GM19238 (cell line): ENCODE measurements around the gene PPP1R9B.

Source experiments
- DNase-seq: peaks from one replicate; pipeline ENCODE4 v3.0.0; 2011; ENCODE audit warnings: low spot score; ENCODE audit not compliant: insufficient read length

Gene PPP1R9B

DNA sequence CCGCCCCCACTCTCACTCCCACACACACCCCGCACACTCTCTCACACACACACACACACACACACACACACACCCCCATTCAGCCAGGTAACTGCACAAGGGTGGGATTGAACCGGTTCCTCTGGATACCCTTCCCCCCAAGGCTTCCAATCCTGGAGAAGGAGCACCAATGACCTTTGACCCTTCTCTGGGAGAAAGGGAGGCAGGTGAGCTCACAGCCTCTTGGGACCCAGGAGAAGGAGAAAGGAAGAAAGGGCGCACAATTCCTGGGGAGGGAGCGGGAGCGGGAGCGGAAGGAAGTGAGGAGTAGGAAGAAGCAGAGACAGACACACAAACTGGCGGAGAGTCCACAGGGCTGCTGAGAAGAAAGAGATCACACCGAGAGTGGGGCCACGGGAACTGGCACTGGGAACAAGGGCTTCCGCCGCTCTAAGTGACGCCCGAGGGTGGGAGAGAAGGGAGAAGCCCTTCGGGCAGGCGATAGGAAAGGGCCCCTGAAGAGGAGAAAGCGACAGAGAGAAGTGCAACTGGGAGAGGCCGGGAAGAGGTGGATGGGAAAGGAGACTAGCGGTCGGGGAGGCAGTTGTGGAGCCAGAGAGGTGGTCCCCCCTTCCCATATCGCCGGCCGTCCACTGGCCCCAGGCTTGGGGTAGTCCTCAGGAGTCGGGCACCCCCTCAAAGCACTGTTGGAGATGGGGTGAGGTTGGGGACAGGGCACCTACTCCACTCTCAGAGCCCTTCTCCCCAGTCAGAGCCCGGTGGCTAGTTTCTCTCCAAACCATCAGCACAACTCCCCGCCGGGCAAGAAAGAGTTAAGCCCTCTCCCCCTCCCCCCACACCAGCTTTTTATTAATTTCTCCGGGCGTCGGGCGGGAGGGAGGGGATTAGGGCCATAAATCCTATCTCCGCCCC, 21.8 kb downstream of the PPP1R9B start:
- DNase-seq = no peak

DNA sequence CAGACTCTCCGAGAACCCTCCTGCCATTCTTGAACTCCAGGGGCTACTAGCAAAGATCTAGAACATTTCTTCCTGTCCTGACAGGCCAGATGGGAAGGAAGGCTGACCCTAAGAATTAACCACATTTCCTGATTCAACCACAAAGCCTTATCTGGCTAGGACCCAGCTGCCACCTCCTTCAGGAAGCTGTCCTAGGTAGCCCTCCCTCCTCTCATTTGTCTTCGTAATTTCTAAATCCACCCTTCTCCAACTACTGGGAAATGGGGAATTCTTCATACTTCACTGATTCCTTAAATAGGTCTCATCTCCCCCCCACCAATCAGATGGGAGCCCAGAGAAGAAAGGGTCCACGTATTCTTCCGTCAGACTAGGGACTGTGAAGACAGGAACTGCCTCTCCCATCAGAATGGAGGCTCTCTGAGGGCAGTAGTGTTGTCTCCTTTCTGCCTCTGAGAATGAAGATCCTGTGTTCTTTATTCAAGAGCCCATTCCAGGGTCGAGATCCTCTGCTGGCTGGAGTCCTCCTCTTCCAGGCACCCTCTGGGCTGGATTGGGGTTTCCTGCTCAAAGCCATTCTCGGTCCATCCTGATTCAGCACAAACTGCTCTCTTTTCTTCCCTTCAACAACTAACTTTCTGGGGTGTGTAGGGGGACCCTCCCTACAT, 22.6 kb downstream of the PPP1R9B start:
- no peak for DNase-seq

DNA sequence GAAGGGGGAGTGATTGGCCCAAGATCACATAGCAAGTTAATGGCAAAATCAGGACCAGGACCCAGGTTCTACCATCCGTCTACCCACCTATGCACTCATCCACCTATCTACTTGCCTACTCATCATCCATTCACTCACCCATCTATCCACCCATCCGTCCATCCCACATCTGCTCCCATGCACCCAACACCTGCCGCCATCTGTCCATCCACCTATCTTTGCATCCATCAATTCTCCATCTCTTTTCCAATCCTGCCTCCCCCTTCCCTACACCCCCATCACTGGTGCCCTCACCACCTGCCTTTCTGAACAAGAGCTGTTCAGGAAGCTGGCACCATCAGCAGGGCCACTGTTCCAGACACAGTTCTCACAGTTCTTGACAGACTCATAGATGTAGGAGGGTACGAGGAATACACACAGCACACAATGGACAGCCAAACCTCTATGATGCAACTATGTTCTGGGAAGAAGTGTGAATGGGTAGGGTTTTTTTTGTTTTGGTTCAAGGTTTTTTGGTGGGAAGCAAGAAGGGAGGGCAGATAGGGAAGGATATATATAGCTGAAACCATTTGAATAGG, 25.0 kb downstream of the PPP1R9B start:
- no peak for DNase-seq

DNA sequence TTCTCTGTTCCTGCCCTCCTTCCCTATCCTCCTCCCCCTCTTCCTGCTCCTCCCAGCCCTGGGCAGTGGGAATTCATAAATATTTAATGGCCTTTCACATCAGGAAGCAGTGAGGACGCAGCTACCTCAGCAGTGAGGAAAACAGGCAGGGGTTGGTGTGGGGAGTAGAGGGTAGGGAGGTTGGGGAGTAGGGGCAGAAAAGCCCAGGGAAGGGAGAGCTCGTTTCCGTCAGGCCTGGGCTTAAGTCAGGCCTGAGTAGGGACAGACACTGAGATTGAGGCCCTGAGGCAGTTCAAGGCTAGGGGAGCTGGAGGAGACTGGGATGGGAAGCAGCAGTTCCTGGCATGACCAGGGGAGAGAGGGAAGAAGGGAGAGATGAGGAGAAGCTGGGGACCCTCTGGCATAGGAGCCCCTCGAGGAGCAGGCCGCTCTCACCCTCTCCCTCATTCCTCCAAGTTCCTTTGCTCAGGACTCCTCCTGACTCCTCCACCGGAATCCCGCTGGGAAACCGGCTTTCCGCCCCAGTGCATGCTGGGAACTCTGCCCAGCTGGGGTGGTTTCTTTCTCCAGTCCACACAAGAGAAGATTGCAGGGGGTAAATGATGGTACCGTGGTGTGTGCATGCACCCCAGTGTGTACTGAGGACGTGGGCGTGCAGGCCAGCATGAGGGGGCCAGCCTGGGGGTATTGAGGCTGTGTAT, 26.7 kb downstream of the PPP1R9B start:
- no peak for DNase-seq

DNA sequence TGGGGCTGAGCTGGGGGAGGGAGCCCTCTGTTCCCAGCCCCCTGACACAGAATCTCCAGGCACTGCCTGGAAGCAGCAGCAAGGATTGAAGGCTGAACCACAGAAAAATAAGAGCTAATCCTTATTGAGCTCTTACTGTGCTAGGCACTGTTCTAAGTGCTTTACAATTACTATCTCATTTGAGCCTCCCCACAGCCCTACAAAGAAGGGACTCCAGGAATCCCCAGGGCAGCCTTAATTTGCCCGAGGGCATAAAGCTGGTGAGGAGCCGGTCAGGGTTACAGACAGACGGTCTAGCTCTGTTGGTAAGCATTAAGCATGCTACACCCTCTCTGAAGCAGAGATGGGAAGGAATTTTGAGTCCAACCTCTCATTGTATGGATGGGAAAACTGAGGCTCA, 27.5 kb downstream of the PPP1R9B start:
- no peak for DNase-seq

DNA sequence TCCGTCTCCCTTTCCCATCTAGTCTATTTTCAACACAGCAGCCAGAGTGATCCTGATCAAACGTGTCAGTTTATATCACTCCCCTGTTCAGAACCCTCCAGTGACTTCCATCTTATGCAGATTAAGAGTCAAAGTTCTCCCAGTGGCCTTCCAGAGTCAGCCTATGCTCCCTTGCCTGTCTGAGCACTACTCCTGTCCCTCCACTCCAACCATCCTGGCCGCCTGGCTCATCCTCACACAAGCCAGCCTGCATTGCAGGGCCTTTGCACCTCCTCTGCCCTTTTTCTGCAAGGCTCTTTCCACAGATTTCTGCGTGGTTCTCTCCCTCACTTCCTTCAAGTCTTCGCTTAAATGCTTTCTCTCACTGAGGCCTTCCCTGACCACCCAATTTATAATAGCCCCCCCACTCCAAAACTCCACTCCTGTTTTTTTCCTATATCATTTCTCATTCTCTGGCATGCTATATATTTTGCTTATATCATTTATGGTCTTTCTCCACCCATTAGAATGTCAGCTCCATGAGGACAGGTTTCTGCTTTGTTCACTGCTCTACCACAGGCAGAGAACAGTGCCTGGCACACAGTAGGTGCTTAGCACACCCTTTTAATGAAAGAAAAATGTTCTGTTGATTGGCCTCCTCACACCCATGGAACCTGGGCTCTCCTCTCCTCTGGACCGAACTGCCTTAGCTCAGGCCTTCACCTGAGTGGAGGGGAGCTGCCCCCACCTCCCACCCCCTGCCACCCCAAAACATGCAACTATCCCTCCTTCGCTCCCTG, 29.8 kb downstream of the PPP1R9B start:
- no peak for DNase-seq

DNA sequence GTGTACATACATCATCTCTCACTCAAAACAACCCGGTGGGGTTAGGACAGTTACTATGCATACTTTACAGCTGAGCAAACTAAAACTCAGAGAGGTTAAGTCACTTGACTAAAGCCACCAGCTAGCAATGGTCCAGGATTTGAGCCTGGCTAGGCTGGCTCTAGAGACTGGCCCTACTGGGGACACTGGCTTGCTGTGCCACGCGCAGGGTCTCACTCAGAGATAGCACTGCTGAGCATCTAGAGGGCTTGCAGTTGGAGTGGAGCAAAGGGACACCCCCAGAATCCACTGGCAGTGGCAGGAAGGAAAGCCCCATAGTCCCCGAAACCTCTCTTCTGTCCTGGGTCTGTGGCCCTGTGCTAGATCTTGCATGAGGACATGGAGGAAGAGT, 31.7 kb downstream of the PPP1R9B start:
- no peak for DNase-seq

DNA sequence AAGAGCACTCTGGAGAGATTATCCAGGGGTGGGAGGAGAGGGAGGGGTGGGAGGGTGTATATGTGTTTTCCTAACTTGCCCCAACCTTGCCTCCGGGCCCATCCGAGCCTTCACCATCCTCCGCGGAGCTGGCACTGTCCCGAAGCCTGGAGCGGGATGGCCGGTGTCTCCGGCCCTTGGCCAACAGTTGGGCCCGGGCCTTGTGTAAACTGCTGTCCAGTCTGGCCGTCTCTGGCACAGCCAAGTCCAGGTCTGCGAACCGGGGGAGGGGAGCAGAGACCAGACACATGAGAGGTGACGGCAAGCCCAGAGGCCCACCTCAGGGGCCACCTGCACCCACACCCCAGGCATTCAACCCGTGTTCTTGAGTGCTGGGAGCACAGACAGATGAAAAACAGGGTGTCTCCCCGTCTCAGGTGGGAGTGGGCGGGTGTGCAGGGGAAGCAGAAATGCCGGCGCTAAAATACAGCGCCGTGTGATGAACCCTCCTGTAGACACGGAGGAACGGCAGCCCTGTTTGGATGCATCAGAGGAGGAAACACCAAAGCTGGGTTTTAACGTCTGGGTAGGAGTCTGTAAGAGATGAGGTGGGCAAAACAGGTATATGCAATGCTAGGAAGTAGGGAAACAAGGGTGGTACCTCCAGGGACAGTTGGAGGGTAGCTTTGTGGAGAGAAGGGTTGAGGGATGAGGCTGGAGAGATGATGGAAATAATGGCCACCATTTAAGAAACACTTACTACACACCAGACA, 32.2 kb downstream of the PPP1R9B start:
- no peak for DNase-seq

DNA sequence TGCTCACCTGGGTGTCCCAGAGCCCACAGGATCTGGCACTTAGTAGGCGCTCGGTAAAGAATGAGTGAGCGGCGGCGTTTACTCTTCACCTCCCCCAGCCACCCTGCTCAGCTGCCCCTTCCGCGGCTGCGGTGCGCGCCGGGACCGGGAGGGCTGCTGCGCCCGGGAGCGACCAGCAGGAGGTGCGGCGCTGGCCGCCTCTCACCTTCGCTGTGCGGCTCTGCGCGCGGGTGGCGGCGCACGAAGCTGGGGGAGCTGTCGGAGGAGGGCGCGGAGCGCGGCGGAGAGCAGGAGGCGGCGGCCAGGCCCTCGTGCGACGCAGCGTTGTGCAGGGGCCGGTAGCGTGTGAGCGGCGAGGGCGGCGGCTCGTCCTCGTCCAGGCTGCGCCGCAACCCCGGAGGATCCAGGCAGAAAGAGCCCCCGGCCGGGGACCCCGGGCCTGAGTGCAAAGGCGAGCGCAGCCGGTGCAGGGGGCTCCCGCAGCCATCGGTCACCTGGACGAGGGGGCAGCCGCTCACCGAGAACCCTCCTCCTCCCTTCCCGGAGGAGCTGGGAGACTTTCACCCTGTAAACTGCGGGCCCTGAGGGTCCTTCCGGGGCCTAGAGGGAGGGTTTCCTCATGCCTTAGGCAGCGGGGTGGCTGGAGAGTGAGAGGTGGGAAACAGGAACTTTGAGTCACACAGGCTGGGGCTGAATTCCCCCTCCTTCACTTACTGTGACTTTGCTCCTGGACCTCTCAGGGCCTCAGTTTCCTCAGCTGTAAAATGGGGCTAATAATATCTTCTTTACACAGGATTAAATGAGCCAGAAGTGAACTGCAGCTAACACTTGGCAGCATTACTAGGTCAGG, 33.0 kb downstream of the PPP1R9B start:
- peak; percentile 61 for DNase-seq

DNA sequence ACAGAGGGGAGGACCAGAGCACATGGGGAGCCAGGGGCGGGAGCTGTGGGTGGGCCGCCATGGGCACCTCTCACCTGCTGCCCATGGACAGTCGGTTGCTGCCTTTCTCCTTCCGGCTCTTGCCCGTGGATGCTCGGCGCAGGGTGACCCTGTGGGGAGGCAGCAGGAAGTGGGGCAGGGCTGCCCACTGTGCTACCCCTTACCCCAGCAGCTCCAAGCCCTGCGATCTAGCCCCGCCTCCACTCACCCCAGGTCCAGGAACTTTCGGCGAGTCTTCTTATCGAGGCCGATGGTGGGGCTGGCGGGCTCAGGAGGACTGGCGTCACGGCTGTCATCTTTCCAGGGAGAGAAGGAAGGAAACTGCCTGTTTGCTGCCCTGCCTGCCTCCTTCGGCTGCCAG, 34.7 kb downstream of the PPP1R9B start:
- no peak for DNase-seq

DNA sequence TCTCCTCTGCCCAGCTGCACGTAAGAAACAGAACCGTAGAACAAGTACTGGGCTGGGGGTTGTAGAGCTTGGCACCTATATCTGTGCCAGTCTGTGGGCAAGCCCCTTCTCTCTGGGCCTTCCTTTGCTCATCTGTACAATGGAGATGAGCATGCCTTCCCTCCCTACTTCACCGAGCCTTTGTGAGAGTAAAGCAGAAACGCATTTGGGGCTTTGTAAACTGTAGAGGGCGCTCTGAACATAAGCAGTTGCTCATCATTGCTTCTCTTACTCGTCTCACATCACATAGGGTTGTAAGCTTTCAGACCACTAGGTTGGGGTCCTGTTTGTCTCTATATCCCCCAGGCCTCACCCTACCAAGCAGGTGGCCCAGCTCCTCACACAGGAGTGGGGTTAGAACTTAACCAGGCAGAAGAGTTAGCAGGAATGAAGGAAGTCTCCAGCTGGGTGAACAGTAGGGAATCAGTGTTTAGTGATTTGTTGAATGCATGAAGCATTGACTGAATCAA, 35.6 kb downstream of the PPP1R9B start:
- DNase-seq = no peak

DNA sequence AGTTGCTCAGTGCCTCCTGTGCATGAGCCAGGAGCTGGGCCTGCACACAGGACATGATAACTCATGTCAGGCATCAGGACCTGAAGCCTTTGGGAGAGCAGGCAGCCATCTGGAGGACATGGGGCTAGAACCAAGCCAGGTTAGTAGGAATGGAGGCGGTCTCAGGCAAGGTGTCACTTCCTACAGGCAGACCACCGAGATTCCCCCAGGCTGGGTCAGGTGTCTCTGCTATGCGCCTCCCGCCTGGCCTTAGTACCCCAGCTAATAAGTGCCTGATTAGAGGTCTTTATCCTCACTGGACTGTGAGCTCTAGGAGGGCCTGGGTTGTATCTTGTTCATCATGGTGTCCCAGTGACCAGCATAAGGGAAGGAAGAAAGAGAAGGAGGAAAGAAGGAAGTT, 36.1 kb downstream of the PPP1R9B start:
- no peak for DNase-seq

DNA sequence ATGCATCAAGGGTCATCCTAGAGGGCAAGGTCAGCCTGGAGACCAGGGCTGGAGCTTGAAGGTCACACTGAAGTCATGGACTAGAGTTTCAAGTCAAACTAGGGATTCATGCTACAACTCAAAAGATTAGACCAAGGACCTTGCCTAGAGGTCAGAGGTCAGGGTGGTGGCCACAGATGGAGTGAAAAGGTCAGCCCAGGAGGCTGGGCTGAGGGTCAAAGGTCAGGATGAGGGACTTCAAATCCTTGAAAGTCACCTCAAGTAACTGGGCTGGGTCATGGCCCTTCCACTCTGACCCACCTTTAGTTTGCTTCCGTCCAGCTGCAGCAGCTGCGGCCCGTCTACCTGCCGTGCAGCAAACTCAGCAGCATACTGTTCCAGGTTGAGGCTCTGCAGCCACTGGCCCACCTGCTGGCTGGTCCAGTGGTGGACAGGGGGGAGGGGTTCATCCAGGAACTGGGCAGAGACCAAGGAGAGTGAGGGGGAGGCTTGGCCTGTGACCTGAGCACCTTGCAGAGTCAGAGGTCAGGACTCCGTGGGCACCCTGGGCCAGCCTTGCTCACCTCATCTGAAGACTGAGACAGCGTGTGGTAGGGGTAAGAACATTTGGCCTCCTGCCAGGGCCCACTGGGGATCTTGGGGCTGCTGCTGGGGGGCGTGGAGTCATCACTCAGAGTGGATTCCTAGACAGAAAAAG, 36.7 kb downstream of the PPP1R9B start:
- DNase-seq = no peak

DNA sequence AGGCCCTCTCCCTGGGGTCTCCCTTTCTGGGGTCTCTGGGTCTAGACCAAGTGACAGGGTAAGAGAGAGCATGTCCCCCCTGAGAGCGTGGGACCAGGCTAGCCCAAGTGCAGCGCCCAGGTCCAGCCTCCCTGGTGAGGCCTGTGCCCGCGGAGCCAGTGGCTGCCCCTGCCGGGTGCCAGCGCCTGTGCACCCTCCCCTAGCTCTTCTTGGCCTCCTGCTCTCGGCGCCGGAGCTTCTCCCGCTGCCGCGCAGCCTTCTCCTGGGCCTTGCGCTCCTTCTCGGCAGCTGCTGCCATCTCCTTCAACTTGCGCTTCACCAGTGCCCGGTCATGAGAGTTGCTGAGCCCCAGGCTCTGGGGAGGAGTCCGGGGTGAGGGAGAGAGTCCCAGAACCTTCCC, 37.8 kb downstream of the PPP1R9B start:
- DNase-seq = no peak

DNA sequence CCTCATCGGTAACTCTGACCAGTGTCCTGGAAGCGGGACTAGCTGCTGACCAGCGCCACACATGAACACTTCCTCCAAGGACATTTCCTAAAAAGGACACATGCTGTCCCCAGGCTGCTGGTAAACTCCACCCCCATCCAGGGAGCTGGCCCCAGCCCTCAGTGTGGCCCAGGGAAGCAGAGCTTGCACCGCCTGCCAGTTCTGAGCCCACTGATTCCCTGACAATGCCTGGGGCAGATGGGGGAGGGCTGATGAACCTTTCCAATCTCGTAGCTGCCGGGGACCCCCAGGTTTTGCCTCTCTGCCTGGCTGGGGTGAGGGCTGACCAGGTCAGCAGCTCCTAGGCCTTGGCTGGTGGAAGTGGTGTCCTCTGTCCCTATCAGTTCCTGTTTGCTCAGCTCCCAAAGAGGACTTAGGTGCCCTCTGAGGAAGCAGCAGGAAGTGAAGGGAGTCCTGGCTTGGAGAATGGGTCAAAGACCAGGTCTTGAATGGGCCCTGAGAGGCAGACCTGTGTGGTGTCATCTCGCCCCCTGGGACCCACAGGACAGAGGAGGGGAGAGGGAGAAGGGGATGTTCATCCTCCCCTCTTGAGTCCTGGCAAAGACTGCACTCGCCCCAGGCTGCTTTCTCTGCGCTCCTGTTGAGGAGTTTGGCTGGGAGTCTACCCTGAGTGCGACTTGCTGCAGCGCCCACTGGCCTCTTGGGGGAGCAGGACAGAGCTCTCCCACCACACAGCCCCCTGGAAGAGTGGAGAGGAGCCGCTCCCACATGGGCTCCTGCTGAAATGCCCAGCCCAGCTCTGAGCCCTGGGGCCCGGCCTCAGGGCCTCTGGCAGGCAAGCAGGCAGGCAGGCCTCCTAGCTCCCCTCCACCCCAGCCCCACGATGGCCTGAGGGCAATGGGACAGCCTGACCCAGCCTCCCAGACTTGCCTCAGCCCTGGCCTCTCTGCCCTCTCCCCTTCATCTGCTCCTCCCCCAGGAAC, 38.5 kb downstream of the PPP1R9B start:
- DNase-seq = no peak

DNA sequence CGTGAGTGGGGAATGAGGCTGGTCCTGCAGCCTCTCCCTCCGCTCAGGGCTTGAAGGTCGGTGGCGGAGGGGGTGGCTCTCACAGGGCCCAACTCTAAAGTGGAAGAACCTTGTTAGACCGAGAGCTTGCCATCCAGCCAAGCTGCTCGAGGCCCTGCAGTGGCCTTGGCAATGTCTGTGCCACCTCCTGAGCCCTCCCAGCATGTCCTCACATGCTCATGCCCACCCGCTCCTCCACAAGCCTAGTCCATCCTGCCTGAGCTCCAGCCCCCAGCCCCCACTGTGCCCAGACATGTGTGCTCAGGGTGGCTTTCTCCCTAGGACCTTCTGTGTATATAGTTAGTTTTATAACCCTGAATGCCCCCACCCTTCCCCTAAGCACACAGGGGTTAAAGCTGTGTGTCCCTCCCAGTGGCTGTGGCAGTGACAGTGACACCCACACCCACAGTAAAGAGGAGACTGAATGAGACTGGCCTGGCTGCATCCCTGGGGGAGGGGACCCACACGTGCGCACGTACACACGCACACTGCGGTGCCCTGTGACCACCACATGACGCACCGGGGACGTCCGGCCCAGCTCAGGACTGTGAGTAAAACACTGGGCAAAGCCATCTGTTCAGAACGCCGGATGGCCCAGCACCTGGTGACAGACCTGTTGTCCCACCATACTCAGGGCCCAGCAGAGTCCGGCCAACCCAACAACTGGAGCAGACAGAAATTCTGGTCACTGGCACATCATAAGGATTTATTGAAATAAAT, 39.7 kb downstream of the PPP1R9B start:
- DNase-seq = no peak

DNA sequence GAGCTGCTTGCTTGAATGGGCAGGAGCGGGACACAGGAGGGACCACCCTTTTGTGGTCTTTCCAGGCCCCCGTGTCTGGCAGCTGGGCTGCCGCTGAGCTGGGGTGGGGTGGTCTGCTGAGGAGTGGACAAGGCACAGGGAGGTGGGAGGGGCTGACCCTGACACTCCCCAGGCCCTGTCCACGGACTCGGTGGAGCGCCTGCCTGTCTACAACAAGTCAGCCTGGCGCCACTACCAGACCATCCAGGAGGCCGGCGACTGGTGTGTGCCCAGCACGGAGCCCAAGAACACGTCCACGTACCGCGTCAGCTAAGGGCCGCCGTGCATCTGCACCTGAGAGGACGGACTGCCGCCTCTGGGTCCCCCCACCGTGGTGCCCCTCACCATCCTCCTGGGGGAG, 40.7 kb downstream of the PPP1R9B start:
- DNase-seq = no peak
